ENCODE data around the gene PPP2R5B. TPM values are rescaled to one million over a fixed set of nuclear protein-coding genes. Genes with fewer than 3 reads are reported as not detected.

The PPP2R5B gene
- total RNA-seq, 1 donor from 2014 or later = 5.7 TPM

- Histone ChIP-seq H3K4me3 (no peak overlapping the region), H4K20me1 (ENCODE audit: low read depth) (no peaks in the 10 kb centered on the region), H3K79me2 (ENCODE audit: low read depth) (no peaks in the 10 kb centered on the region), H3K9ac (no peak overlapping the region), H3F3A (ENCODE audit: low read depth) (peaks cover 13% of the 10 kb centered on the region), H3K27me3 (no peaks in the 10 kb centered on the region), H3K4me1 (peaks cover 13% of the 10 kb centered on the region), H3K27ac (no peak overlapping the region), H3K4me2 (no peak overlapping the region), H3K36me3 (no peaks in the 10 kb centered on the region), H3K9me3 (ENCODE audit: low read depth) (no peaks in the 10 kb centered on the region), H2AFZ (replicated peaks) (no peak overlapping the region)
- Mint-ChIP-seq H3K27ac (peak overlapping the region; percentile 72), H3K9me3 (no peaks in the 10 kb centered on the region), H3K36me3 (peaks cover 7% of the 10 kb centered on the region), H3K27me3 (ENCODE audit: insufficient read depth, low read depth) (peaks cover 7% of the 10 kb centered on the region), H3K4me1 (peaks cover 25% of the 10 kb centered on the region), H3K4me3 (no peak overlapping the region)
- TF ChIP-seq EZH2phosphoT487 (IDR thresholded peaks at IDR 0.05) (no peak), EZH2 (IDR thresholded peaks at IDR 0.05) (no peak)
- TF ChIP-seq, protein P1, sequence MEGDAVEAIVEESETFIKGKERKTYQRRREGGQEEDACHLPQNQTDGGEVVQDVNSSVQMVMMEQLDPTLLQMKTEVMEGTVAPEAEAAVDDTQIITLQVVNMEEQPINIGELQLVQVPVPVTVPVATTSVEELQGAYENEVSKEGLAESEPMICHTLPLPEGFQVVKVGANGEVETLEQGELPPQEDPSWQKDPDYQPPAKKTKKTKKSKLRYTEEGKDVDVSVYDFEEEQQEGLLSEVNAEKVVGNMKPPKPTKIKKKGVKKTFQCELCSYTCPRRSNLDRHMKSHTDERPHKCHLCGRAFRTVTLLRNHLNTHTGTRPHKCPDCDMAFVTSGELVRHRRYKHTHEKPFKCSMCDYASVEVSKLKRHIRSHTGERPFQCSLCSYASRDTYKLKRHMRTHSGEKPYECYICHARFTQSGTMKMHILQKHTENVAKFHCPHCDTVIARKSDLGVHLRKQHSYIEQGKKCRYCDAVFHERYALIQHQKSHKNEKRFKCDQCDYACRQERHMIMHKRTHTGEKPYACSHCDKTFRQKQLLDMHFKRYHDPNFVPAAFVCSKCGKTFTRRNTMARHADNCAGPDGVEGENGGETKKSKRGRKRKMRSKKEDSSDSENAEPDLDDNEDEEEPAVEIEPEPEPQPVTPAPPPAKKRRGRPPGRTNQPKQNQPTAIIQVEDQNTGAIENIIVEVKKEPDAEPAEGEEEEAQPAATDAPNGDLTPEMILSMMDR (IDR thresholded peaks at IDR 0.05) = no peak
- DNase-seq (ENCODE audit: low spot score) = no peak
Measured at GRCh38 chr11:64932324-64932723, 7.8 kb downstream of the PPP2R5B start.

GRCh38 chr11:64933213-64933934 lies 8.9 kb downstream of the PPP2R5B start:
- no peak overlapping the region for H3K27ac Mint-ChIP-seq
- no peak overlapping the region for H3K27ac ChIP-seq
- TF ChIP-seq EZH2phosphoT487 (IDR thresholded peaks at IDR 0.05) (no peak), EZH2 (IDR thresholded peaks at IDR 0.05) (no peak)
- TF ChIP-seq, protein P1 (IDR thresholded peaks at IDR 0.05) = no peak
- H3K36me3 ChIP-seq = no peaks in the 10 kb centered on the region
- H3K4me2 ChIP-seq = no peak overlapping the region
- peaks cover 7% of the 10 kb centered on the region for H3K27me3 Mint-ChIP-seq (ENCODE audit: insufficient read depth, low read depth)
- peaks cover 27% of the 10 kb centered on the region for H3K4me1 Mint-ChIP-seq
- no peaks in the 10 kb centered on the region for H3K9me3 ChIP-seq (ENCODE audit: low read depth)
- H3K4me1 ChIP-seq = peaks cover 13% of the 10 kb centered on the region
- H3K79me2 ChIP-seq (ENCODE audit: low read depth) = no peaks in the 10 kb centered on the region
- no peak overlapping the region for H3K4me3 ChIP-seq
- H3K27me3 ChIP-seq = no peaks in the 10 kb centered on the region
- no peak overlapping the region for H2AFZ ChIP-seq (replicated peaks)
- no peak for DNase-seq (ENCODE audit: low spot score)
- peaks cover 13% of the 10 kb centered on the region for H3F3A ChIP-seq (ENCODE audit: low read depth)
- peaks cover 7% of the 10 kb centered on the region for H3K36me3 Mint-ChIP-seq
- H3K9ac ChIP-seq = no peak overlapping the region
- H3K4me3 Mint-ChIP-seq = no peak overlapping the region
- H4K20me1 ChIP-seq (ENCODE audit: low read depth) = no peaks in the 10 kb centered on the region
- no peaks in the 10 kb centered on the region for H3K9me3 Mint-ChIP-seq

GRCh38 chr11:64933935-64934681 lies 9.6 kb downstream of the PPP2R5B start:
- Histone ChIP-seq H3K4me3 (no peak overlapping the region), H3K27ac (no peak overlapping the region), H3K79me2 (ENCODE audit: low read depth) (no peaks in the 10 kb centered on the region), H3K9ac (no peak overlapping the region), H3K4me2 (no peak overlapping the region), H2AFZ (replicated peaks) (no peak overlapping the region), H3K4me1 (peaks cover 13% of the 10 kb centered on the region), H3K27me3 (no peaks in the 10 kb centered on the region), H3K9me3 (ENCODE audit: low read depth) (no peaks in the 10 kb centered on the region), H4K20me1 (ENCODE audit: low read depth) (no peaks in the 10 kb centered on the region), H3K36me3 (no peaks in the 10 kb centered on the region), H3F3A (ENCODE audit: low read depth) (peaks cover 13% of the 10 kb centered on the region)
- H3K4me3 Mint-ChIP-seq = no peak overlapping the region
- no peak overlapping the region for H3K27ac Mint-ChIP-seq
- no peaks in the 10 kb centered on the region for H3K9me3 Mint-ChIP-seq
- peaks cover 7% of the 10 kb centered on the region for H3K27me3 Mint-ChIP-seq (ENCODE audit: insufficient read depth, low read depth)
- no peak for DNase-seq (ENCODE audit: low spot score)
- TF ChIP-seq, protein P1 (IDR thresholded peaks at IDR 0.05) = no peak
- TF ChIP-seq EZH2 (IDR thresholded peaks at IDR 0.05) (no peak), EZH2phosphoT487 (IDR thresholded peaks at IDR 0.05) (no peak)
- H3K4me1 Mint-ChIP-seq = peaks cover 27% of the 10 kb centered on the region
- H3K36me3 Mint-ChIP-seq = peaks cover 7% of the 10 kb centered on the region
